GM18873 (cell line): Measurements from ENCODE around the gene HDGFL2.

Experiments used
- ATAC-seq: cut with Tn5 transposase; IDR thresholded peaks from one replicate; pipeline ENCODE4 v1.9.1; 2021; ENCODE audit warnings: mild to moderate bottlenecking, moderate library complexity, moderate number of reproducible peaks; ENCODE audit not compliant: unreplicated experiment, low FRiP score

Gene HDGFL2

DNA sequence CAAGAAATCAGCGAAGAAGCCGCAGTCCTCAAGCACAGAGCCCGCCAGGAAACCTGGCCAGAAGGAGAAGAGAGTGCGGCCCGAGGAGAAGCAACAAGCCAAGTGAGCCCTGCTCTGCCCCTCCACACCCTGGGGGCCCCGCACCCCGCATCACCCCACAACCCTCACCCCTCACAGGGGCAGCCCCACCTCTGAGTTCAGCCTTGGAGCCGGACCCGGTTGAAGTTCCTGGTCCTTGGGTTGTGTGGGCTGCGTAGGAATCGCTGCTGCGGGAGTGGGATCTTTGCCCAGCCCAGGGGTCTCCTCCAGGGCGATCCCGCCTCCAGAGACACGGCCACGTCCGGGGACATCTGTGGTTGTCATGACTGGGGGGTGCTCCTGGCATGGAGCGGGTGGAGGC, 24.2 kb downstream of the HDGFL2 start:
- no peak for ATAC-seq

DNA sequence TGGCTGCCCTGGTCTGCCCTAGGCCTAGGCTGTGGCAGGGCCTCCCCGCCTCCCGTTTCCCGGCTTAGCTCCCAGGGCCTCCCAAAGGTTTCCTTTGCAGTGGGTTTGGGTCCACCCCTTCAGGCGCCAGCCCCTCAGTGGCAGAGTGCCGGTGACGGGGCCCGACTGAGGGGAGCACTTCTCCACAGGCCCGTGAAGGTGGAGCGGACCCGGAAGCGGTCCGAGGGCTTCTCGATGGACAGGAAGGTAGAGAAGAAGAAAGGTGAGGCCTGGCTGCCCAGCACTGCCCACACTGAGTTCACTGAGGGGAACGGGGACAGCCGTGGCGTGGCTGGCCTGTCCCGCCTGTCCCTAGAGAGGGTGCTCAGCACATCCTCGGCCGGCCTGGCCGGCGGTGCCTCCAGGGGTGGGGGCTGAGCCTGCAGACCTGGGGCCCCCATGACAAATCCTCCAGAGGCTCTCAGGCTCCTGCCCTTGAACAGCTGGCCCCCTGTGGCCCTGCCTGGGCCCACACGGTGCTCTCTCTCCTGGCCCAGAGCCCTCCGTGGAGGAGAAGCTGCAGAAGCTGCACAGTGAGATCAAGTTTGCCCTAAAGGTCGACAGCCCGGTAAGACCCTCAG, 25.8 kb downstream of the HDGFL2 start:
- ATAC-seq, result no peak

DNA sequence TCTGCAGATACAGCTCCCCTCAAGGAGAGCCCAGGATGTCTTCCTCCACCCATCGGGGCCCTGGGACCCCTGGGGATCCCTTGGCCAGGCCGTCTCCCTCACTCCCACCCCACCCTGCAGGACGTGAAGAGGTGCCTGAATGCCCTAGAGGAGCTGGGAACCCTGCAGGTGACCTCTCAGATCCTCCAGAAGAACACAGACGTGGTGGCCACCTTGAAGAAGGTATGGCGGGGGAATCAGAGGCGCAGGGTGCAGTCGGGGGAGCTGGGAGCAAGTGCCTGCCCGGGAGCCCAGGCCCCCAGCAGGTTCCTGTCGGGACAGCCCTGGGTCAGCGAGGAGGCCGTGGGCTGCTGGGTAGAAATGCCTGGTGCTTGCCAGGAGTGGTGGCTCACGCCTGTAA, 26.6 kb downstream of the HDGFL2 start:
- no peak for ATAC-seq

DNA sequence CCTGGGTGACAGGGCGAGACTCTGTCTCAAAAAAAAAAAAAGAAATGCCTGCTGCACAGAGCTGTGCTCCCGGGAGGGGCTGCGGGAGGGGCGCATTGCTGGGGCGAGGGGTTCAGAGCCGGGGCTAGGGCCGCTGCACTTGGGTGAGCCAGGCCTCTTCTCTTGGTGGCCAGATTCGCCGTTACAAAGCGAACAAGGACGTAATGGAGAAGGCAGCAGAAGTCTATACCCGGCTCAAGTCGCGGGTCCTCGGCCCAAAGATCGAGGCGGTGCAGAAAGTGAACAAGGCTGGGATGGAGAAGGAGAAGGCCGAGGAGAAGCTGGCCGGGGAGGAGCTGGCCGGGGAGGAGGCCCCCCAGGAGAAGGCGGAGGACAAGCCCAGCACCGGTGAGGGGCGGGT, 27.2 kb downstream of the HDGFL2 start:
- ATAC-seq, result no peak

DNA sequence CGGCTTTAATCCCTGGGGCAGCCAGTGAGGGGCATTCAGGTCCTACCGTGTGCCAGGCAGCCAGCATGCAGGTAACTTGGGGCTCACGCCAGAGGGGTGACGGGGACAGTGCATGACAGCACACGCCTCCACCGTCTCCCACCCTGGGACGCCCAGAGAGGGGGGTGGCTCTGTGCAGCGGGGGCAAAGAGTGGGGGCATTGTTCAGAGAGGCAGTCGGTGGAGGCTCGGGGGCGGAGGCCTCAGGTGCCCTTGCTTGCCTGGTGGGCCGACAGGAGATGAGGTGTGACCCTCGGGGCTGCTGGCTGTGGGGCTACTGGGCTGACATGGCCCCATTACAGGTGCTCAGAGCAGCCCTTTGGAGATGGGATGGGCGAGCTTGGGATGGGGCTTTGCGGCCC, 27.8 kb downstream of the HDGFL2 start:
- ATAC-seq, result no peak

DNA sequence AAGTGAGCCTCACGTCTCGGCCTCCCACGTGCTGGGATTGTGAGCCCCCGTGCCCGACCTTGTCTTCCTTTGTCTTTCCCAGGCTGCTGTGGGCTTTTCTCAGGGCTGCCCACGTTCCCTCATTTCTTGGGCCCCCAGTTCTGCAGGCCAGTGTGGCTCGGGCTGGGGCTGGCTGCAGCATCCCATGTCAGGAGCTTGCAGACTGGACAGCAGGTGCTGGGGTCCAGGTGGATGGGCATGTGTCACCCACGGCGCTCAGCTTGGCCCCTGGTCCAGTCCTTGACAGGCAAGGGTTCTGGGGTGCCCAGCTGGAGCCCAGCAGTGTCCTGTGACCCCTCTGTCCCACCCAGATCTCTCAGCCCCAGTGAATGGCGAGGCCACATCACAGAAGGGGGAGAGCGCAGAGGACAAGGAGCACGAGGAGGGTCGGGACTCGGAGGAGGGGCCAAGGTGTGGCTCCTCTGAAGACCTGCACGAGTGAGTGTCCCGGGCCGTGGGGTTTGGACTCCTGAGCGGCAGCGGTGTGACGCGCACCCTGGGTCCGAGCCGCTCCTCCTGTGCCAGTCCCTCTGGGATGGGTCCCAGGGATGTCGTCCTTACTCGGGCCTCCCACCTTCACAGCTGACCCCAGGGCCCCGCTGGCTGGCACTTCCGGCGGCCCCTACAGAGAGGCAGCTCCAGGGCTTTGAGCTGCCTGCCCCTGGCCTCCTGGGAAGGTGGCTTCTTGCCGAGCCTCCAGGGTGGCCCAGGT, 28.9 kb downstream of the HDGFL2 start:
- no peak for ATAC-seq

DNA sequence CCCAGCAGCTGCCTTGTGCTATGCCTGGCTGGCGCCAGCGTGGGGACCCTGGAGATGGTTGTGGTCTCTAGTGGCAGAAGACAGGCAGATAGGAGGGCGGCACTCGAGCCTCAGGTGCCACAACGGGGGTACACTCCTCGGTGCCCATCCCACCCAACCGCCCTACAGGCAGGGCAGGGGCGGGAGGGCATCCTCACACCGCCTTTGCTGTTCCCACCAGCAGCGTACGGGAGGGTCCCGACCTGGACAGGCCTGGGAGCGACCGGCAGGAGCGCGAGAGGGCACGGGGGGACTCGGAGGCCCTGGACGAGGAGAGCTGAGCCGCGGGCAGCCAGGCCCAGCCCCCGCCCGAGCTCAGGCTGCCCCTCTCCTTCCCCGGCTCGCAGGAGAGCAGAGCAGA, 29.6 kb downstream of the HDGFL2 start:
- no peak for ATAC-seq

DNA sequence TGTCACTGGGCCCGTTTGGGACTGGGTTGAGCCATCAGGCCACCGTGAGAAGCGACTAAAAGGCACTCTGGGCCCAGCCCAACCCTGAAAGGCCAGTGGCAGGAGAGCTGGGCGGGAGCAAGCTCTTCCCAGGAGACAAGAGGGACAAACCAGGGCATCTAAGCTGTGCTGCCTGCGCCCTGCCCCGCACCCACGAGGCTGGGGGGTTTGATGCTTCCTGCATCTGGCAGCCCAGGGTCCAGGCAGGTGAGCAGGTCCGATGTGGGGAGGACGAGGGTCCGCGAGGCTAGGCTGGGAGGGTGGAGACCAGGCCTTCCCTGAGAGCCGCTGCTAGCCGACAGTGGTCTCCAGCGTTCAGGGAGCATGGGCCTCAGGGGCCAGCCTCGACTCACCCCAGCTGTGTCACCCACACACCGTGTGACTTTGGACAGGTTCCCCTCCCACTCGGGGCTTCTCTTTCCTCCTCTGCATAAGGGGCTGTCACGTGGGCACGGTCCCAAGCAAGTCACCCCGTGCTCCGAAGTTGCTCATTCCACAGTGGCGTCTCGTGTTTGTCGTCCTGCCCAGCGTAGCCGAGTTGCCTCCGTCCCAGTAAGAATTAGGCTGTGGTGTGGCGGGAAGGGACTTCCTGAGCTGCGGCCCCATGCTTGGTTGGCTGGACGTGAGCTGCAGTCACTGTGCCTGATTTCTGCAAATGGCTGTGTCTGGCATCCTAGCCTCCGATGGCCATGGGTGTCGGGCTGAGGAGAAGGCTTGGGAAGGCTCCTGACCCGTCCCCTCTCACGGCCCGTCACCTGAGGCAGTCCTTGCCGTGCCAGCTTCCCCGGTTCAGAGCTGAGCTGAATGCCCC, 30.4 kb downstream of the HDGFL2 start:
- ATAC-seq, result no peak

DNA sequence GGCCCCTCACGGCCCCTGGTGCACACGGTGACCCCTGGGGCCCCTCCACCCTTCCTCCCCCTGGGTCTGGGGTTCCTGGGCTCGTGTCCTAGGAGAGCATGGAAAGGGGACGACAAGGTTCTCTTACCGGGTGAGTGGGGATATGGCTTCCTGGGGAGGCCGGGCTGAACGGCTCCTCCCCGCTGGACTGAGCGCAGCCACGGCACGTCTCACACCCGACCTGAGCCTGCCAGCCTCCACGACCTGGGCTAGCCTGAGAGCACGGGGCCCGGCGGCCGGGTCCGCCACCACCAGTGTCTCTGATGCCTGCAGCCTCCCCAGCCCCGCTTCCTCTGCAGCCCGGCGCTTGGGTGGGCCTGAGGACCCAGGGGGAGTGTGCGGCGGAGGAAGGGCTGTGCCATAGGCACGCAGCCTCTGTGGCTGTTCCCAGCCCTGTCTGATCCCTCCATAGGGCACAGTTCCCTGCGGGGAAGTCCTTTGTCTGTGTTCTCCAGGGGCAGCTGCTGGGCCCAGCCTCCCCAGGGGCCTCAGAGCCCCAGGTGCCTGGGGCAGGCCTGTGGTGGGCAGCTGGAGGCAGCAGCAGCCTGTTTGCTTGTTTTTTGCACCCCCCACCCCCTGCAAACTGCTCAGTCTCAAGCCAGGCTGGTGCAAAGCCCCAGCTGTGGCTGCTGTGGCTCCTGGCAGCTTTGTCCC, 31.2 kb downstream of the HDGFL2 start:
- ATAC-seq, result no peak

DNA sequence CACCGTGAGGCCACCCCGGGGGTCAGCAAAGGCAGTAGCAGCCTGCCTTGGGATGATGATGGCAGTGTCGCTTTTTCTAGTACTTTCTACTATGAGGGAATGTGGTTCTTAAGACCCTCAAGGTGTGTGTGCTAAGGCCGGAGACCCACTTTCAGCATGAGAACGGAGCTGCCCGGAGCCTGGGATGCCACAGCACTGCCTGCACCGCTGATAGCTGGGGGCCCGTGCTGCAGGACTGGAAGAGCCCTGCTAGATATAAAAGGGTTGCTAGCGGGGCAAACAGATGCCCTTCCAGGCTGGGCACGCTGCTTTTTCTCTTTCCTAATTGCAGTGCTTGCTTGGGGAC, 31.7 kb downstream of the HDGFL2 start:
- no peak for ATAC-seq

DNA sequence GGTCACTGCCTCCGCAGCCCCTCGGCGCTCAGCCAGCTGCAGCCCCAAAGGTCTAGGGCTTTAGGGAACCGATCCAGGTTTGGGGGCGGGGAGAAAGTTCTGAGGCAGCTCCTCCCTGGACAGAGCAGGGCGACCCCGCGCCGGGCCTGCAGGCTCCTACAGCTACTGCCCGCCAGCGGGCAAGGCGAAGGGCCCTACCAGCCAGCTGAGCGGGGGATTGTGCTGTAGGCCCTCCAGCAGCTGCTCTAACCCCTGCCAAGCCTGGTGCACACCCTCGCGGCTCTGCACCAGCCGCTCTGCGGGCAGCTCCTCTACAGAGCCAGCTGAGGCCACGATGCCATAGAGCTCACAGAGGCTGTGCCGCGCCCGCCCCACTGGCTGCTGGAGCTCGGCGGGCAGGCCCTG, 32.2 kb downstream of the HDGFL2 start:
- no peak for ATAC-seq

DNA sequence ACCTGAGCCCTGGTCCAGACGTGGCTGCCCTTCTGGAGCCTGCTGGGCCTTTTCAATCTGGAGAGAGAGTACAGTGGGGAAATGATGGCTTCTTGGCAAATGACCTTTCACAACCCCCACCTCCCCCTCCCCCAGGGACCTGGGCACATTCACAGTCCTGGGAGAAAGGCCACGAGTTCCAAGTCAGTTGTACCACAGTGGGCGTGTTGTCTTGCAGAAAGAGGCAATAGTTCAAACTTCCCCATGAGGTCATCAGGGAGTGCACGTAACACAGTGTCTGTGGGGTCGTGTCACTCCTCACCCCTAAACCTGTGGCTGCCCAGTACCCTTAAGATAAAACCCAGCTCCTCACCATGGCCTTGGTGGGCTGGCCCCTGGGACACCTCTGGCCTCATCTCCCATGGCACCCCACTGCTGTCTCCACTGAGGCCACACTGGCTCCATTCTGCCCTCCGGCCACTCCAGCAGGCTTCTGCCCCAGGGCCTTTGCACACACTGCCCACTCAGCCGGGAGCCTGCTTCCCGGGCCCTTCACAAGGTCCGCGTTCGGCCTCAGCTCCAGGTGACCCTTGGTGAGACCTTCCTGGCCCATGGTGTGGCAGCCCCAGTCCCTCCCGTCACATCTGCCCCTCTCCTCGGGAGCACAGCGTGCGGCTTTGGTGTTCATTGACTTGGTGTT, 32.9 kb downstream of the HDGFL2 start:
- ATAC-seq, result no peak

DNA sequence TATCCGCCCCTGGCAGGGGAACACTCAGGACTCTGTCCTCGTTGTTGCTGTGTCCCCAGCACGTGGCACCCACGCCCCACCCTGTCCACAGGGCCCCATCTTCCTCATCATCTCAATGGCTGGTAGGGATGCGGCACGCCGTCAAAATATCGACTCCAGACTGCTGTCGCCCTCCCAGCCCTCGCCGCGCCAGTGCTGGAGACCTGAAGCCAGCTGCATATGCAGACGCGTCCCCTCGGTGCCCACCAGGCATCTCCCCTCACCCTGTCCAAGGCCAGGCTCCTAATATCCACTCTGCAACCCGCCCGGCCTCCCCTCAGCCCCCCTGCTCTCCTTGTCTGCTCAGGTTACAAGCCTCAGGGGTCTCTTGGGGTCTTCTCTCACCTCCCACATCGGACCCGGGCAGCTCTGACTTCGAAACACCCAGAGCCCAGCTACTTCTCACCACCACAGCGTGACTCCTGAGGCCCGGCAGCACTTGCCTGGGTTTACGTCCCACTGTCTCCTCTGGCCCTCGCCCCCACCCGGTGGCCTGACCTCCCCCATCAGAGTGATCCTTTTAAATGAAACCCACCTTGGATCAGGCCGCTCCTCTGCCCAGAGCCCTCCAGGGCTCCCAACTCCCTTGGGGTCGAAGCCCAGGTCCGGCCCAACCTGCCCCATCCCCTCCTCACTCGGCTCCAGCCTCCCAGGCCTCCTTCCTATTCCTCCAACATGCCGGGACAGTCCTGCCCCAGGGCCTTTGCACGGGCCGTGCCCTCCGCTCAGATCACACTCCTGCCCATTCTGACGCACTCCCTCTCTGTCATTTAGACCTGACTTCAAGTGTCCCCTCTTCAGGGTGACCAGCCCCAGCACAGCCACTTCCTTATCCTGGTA, 33.7 kb downstream of the HDGFL2 start:
- ATAC-seq, result no peak

DNA sequence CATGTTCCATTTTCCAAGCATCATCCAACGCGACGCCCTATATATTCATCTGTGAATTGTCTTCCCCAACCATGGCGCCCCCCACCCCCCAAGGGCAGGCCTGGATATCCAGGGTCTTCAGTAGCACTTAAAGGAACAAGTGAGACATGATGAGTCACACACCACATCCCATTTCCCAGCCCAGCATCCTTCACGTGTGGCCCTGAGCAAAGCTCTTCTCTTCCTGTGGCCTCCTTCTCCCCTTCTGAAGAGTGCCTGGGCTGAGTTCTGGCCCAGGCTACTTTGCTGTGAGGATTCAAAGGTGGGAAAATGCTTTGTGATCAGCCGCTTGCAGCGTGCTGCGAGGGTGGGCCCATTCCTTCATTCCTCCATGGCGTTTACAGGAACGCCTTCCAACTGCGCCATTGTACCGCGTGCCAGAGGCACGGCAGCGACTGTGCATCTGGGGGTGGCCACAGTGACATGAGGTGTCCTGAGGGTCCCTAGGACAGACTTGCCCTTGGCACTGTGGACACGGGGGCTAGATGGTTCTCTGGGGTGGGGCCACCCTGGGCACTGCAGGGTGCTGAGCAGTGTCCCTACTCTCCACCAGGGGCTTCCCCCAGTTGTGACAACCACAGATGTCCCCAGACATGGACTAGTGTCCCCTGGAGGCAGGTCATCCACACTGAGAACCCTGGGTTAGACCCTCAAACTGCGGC, 34.5 kb downstream of the HDGFL2 start:
- ATAC-seq, result no peak

DNA sequence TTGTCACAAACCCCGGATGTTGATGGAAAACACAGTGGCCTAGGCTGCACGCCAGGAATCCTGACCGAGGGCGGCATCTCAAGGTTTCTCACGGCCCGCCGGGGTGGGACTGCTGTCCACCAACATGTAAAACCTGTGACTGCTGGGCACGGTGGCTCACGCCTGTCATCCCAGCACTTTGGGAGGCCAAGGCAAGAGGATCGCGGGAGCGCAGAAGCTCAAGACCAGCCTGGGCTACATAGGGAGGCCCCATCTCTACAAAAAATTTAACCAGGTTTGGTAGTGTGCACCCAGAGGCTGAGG, 35.0 kb downstream of the HDGFL2 start:
- no peak for ATAC-seq

DNA sequence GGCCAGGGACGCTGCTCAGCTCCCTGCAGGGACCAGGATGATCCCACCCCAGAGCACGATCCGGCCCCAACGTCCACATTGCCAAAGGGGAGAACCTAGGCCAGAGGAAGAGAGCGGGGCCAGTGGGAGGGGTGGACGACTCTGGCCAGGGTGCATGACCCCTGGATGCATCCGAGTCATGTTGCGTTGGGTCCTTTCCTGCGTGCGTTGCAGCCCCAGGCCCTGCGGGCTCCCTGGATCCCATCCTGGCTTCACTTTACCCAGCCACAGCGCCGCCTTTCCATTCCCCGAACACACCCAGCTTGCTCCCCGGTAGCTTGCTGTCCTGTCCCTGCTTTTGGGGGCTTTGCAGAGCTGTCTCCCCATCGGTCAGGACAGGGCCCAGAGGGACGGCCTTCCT, 35.7 kb downstream of the HDGFL2 start:
- ATAC-seq, result no peak

DNA sequence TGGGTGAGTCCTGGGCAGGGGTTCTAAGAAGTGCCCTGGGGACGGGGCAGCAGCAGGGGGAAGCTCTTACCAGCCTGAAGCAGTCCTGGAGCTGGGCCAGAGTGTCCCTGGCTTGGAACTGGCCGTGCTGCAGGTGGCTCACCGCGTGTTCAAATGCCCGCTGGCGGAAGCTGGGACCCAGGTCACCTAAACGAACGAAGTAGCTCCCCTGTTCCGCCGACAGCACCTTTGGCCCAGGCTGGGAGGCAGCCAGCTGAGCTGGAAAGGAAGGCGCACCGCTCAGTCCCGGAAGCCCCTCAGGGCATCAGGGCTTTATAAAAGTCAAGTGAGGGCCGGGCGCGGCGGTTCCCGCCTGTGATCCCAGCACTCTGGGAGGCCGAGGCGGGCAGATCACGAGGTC, 36.6 kb downstream of the HDGFL2 start:
- no peak for ATAC-seq

DNA sequence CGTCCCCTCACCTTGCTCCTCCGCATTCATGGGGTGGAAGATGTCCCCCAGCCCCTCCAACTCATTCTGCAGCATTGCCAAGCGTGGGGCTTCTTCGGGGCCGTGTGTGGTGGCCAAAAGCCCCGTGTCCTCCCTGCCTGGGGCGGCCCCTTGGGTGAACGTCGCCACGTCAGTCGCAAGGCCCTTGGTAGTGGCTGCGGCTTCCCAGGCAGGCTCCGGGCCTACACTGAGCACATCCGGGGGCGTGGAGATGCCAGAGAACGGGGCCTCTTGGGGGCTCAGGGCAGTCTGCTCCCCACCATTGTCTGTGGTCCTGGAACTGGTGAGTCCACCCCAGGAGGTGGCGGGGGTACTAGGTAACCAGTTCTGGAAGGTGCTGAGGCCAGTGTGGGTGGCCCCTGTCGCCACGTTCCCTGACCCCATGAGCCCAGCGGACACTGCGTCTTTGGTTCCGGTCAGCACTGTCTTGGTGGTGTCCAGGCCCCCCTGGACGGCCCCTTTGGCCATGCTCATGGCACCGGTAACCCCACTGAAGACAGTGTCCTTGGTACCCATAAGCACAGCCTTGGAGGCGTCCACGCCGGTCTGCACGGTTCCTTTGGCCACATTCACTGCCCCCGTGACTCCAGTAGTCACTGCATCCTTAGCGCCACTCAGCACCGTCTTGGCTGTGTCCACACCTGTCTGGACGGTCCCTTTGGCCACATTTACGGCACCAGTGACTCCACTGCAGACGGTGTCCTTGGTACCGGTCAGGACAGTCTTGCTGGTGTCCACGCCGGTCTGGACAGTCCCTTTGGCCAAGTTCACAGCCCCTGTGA, 38.5 kb downstream of the HDGFL2 start:
- no peak for ATAC-seq
